Mesodermal cell (in vitro differentiated cells): ENCODE results near the gene MCEMP1.
A peak's percentile ranks its signal among the peaks of the same experiment; 100 is the strongest.

Experiments used
- H3K27ac ChIP-seq: 2 replicates; pipeline ENCODE4 v1.7.0; 2013; ENCODE audit warnings: mild to moderate bottlenecking, low read depth, low read length, moderate library complexity; ENCODE audit not compliant: severe bottlenecking
- H3K36me3 ChIP-seq: 2 replicates; pipeline ENCODE4 v1.7.1; 2013; ENCODE audit warnings: mild to moderate bottlenecking, low read length, moderate library complexity; ENCODE audit not compliant: control insufficient read depth, insufficient read depth
- H3K4me1 ChIP-seq: one replicate; pipeline ENCODE4 v1.7.1; 2013; ENCODE audit warnings: mild to moderate bottlenecking, low read length; ENCODE audit not compliant: insufficient read depth, control insufficient read depth, poor library complexity, severe bottlenecking
- H3K4me3 ChIP-seq: 2 replicates; pipeline ENCODE4 v1.7.0; 2013; ENCODE audit warnings: low read length, control low read depth, mild to moderate bottlenecking; ENCODE audit not compliant: insufficient read depth, poor library complexity, severe bottlenecking; ENCODE audit errors: extremely low read depth
- H3K9me3 ChIP-seq: 2 replicates; pipeline ENCODE4 v1.7.1; 2013; ENCODE audit warnings: mild to moderate bottlenecking, low read length, moderate library complexity; ENCODE audit not compliant: control insufficient read depth
- WGBS, 2 experiments: methylation state at CpG; one replicate each; pipeline ENCODE4 v1.1.5; 2013; ENCODE audit warnings: missing lambda C conversion rate in 2 of 2; ENCODE audit not compliant: insufficient coverage in 2 of 2; 5-methylcytosine and 5-hydroxymethylcytosine counted together

Gene MCEMP1

DNA sequence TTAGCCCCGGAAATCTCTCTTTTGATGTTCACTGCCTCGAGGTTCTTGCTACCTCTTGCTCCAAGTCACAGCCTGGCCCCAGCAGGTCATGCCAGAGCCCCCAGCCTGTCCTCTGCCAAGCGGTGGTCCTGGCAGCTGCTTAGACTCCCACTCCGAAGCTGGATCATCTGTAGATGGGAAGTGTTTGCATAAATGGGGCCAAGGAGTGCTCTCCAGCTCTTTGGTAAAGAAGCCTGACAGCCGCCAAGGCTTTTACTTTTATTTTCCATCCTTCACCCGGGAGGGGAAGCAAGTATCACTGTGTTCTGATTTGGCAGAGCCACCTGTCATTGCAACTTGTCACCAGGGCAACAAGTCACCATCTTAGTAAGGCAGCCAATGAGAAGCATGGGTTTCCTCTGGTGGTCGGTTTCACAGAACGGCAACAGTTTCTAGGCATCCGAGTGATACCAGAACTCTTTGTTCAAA is 18.6 kb upstream of the MCEMP1 start:
- no peaks in the 10 kb centered on the region for H3K9me3 ChIP-seq
- no peaks in the 10 kb centered on the region for H3K36me3 ChIP-seq
- H3K27ac ChIP-seq: no peak overlapping the region
- no peaks in the 10 kb centered on the region for H3K4me1 ChIP-seq
- WGBS, 2 experiments: 30 to 51% methylated on average over 4 to 9 of the region's 9 CpGs
- no peak overlapping the region for H3K4me3 ChIP-seq

DNA sequence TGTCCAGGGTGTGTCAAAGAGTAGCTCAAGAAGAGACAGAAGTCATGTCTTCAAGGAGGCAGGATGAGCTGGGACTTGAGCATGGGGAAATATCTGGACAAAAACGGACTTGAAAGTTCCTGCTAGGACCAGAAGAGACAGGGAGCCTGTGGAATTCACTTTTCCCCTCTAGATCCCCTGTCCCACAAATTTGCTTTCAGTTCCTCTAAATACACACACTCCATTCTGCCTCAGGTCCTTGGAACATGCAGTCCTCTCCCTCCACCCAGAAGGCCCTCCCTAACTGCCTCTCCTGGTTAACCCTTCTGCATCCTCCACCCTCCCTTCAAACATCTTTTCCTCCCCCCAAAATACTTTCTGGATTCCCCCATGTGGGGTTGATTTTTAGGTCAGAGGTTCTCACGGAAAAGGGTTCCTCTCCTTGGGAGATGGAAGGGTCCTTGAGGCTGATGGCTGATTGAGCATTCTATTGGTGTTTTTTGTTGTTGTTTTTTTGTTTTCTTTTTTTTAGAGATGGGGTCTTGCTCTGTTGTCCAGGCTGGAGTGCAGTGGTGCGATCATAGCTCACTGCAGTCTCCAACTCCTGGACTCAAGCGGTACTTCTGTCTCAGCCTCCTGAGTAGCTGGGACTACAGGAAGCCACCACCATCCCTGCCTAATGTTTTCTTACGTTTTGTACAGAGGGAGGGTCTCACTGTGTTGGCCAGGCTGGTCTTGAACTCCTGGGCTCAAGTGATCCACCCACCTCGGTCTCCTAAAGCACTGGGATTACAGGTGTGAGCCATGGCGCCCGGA is 14.9 kb upstream of the MCEMP1 start:
- 70 to 80% methylated on average over 3 to 5 of the region's 8 CpGs for WGBS, 2 experiments
- H3K4me3 ChIP-seq: no peak overlapping the region
- H3K9me3 ChIP-seq: no peaks in the 10 kb centered on the region
- no peaks in the 10 kb centered on the region for H3K4me1 ChIP-seq
- no peak overlapping the region for H3K27ac ChIP-seq
- H3K36me3 ChIP-seq: no peaks in the 10 kb centered on the region

DNA sequence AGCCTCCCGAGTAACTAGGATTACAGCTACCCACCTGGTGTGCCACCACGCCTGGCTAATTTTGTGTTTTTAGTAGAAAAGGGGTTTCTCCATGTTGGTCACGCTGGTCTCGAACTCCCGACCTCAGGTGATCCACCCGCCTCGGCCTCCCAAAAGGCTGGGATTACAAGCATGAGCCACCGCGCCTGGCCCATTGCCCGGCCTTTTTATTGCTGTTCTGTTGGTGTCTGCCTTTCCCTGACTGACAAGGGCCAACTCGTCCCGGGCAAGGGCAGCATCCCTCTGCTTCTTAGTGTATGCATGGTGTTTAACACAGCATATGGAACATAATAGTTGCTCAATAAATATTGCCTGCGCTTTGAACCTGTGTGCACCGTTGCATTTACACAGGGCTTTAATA is 14.2 kb upstream of the MCEMP1 start:
- no peaks in the 10 kb centered on the region for H3K4me1 ChIP-seq
- 86 to 91% methylated on average over 9 to 11 of the region's 14 CpGs for WGBS, 2 experiments
- H3K4me3 ChIP-seq: no peak overlapping the region
- H3K36me3 ChIP-seq: no peaks in the 10 kb centered on the region
- no peaks in the 10 kb centered on the region for H3K9me3 ChIP-seq
- H3K27ac ChIP-seq: no peak overlapping the region

DNA sequence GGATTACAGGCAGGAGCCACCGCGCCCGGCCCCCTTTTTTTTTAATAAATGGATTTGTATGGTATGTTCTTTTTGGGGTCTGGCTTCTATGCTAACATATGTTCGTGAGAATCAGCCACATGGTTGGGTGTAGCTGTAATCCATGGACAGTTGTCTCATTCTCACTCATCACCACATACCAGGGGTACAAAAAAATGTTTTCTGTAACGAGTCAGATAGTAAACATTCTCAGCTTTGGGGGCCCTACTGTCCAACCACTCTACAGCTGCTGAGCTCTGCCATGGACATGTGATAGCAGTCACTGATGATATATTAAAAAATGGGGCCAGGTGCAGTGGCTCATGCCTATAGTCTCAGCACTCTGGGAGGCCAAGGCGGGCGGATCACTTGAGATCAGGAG is 13.2 kb upstream of the MCEMP1 start:
- Histone ChIP-seq H3K4me3 (no peak overlapping the region), H3K4me1 (no peaks in the 10 kb centered on the region), H3K27ac (no peak overlapping the region), H3K36me3 (no peaks in the 10 kb centered on the region), H3K9me3 (no peaks in the 10 kb centered on the region)
- 75 to 89% methylated on average over 2 to 3 of the region's 7 CpGs for WGBS, 2 experiments

DNA sequence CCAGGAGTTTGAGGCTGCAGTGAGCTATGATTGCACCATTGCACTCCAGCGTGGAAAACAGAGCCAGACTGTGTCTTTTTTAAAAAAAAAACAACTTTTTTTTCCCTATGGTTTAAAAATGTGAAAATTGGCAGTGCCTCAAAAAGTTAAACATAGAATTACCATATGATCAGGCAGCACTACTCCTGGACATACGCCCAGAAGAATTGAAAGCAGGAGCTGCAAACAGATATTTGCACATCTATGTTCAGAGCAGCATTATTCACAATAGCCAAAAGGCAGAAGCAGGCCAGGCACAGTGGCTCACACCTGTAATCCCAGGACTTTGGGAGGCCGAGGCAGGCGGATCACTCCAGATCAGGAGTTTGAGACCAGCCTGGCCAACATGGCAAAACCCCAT is 11.8 kb upstream of the MCEMP1 start:
- WGBS, 2 experiments: 88 to 89% methylated on average over 3 to 4 of the region's 4 CpGs
- no peaks in the 10 kb centered on the region for H3K9me3 ChIP-seq
- no peak overlapping the region for H3K27ac ChIP-seq
- no peak overlapping the region for H3K4me3 ChIP-seq
- H3K36me3 ChIP-seq: no peaks in the 10 kb centered on the region
- H3K4me1 ChIP-seq: no peaks in the 10 kb centered on the region

DNA sequence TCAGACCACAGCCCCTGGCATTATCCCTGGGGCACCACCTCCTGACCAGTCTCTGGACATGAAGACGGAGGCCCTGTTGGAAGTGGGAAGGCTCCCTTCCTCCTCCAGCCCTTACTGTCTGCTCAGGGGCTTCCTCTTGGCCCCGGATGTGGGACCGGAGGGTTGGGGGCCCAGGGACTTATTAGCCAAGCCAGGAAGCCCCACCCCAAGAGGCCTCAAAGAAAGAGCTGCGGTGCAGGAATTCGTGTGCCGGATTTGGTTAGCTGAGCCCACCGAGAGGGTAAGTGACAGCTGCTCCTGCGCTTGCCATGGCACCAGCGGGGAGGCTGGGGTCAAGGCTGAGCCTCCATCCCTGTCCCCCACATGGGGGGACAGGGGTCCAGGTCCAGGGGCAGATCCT is 8.0 kb upstream of the MCEMP1 start, which contains the start of gene RETN:
Gene RETN (plus strand): TSS at position 208 of the 400 bp plus-strand sequence. CDS start 278 bp downstream, outside the sequence.
- 68 to 79% methylated on average over 7 to 9 of the region's 9 CpGs for WGBS, 2 experiments
- H3K27ac ChIP-seq: no peak within 1 kb of the TSS
- H3K36me3 ChIP-seq: no peaks in the 10 kb centered on the region
- no peaks in the 10 kb centered on the region for H3K9me3 ChIP-seq
- H3K4me1 ChIP-seq: no peaks in the 10 kb centered on the region
- no peak within 1 kb of the TSS for H3K4me3 ChIP-seq

DNA sequence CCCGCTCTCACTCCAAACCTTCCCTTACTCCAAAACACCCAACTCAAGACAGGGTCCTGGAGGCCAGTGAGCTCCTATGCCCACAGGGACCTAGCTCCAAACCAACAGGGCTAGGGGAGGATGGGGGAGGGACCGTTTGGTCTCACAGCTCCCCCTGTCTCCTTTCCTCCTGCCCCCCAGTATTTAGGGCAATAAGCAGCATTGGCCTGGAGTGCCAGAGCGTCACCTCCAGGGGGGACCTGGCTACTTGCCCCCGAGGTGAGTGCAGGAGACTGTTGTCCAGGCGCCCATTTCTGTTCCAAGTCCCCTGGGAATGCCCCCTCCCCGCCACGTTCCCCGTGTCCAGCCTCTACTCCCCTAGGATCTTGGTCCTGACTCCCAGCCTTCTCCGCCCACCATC is 7.2 kb upstream of the MCEMP1 start:
- no peaks in the 10 kb centered on the region for H3K9me3 ChIP-seq
- 34 to 44% methylated on average over 5 to 8 of the region's 9 CpGs for WGBS, 2 experiments
- H3K36me3 ChIP-seq: no peaks in the 10 kb centered on the region
- no peak overlapping the region for H3K27ac ChIP-seq
- H3K4me3 ChIP-seq: no peak overlapping the region
- no peaks in the 10 kb centered on the region for H3K4me1 ChIP-seq

DNA sequence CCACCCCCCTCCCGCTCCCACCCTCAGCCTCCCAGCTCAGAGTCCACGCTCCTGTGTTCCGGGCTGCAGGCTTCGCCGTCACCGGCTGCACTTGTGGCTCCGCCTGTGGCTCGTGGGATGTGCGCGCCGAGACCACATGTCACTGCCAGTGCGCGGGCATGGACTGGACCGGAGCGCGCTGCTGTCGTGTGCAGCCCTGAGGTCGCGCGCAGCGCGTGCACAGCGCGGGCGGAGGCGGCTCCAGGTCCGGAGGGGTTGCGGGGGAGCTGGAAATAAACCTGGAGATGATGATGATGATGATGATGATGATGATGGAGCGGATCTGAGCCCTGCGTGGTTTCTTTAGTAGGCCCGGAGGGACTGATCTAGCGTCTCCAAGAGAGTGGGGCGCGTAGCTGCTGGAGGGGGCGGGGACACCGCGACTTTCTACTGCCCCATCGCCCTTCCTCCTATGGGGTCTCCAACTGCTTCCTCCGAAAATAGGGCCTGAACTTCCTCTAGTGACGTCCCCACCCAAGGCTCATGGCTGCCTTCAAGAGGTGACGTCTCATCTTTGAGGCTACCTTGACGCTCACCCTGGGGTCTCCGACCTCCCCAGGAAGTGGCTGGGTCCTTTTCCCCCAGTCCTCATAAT is 6.6 kb upstream of the MCEMP1 start:
- Histone ChIP-seq H3K4me1 (no peaks in the 10 kb centered on the region), H3K9me3 (no peaks in the 10 kb centered on the region), H3K36me3 (no peaks in the 10 kb centered on the region), H3K27ac (no peak overlapping the region), H3K4me3 (peak overlapping the region; percentile 3)
- 9 to 16% methylated on average over 31 to 39 of the region's 43 CpGs for WGBS, 2 experiments

DNA sequence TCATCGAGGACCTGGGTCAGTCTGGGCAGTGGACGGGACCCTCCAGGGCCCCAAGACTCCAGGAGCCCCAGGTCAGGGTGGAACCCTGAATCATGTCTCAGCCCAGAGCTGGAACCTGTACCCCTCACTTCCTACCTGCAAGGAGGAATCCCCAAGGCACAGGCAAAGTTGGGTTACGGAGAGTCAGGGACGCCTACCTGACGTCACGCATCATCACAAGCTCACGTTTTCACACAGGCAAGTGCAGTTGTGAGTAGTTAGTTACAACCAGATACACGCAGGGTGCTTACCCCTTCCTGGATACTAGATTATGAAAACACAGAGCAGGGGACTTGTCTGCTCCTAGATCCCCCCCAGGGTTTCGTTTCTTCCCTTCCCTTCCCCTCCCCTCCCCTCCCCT is 6.1 kb upstream of the MCEMP1 start:
- H3K4me1 ChIP-seq: no peaks in the 10 kb centered on the region
- H3K9me3 ChIP-seq: no peaks in the 10 kb centered on the region
- H3K27ac ChIP-seq: no peak overlapping the region
- H3K4me3 ChIP-seq: no peak overlapping the region
- WGBS, 2 experiments: 35 to 68% methylated on average over 4 to 6 of the region's 9 CpGs
- no peaks in the 10 kb centered on the region for H3K36me3 ChIP-seq

DNA sequence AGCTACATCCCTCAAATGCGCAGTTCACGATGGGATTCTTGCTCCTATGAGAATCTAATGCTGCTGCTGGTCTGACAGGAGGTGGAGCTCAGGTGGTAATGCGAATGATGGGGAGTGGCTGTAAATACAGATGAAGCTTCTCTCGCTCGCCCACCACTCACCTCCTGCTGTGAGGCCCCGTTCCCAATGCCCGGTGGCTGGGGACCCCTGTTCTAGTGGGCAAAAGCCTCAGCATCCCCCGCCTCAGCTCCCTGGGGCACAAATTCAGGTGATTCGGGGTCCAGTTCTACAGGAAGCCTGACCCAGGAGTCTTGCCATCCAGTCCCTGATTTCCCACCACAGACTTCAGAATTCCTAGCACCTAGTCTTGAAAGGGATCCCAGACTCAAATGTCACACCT is 4.4 kb upstream of the MCEMP1 start:
- no peaks in the 10 kb centered on the region for H3K9me3 ChIP-seq
- H3K4me3 ChIP-seq: no peak overlapping the region
- 34 to 45% methylated on average over 3 to 7 of the region's 9 CpGs for WGBS, 2 experiments
- no peak overlapping the region for H3K27ac ChIP-seq
- no peaks in the 10 kb centered on the region for H3K4me1 ChIP-seq
- no peaks in the 10 kb centered on the region for H3K36me3 ChIP-seq
